H1 (cell line): ENCODE results near the gene IRF5. TPM values are rescaled to one million over a fixed set of nuclear protein-coding genes. Genes with fewer than 3 reads are reported as not detected.

Source experiments
- CTCF ChIA-PET: fragments of 300-600 bp; sonication (Branson Sonifier 250); formaldehyde crosslinking; loops from one replicate; lab custom pipeline; 2021; ENCODE audit not compliant: partially characterized antibody; lab: Charles Lee
- POLR2A ChIA-PET: fragments of 300-600 bp; sonication (Branson Sonifier 250); formaldehyde crosslinking; loops from one replicate; lab custom pipeline; 2021; ENCODE audit warnings: inconsistent platforms; ENCODE audit not compliant: partially characterized antibody; lab: Charles Lee
- DNase-seq, 2 experiments: peaks; one replicate each; pipeline versions ENCODE4 v3.0.0 to v3.0.0-alpha.2; 2010 to 2022; ENCODE audit warnings: low spot score in 2 of 2, low read depth in 1 of 2, mixed read lengths in 1 of 2
- FAIRE-seq: peaks from 2 replicates; lab custom pipeline; 2011; peaks lifted over from hg19 to GRCh38; lab: Jason Lieb, UNC
- H2AFZ ChIP-seq: 2 replicates; pipeline ENCODE4 v1.8.1; 2012; ENCODE audit warnings: low read length, inconsistent platforms
- H2AK5ac ChIP-seq: 2 replicates; pipeline ENCODE4 v1.6.1; 2013; ENCODE audit warnings: low read depth, low read length
- H2BK120ac ChIP-seq: replicated peaks from 2 replicates; pipeline ENCODE3; 2013; ENCODE audit warnings: low read depth, low read length, inconsistent platforms
- H2BK12ac ChIP-seq: 2 replicates; pipeline ENCODE4 v1.6.1; 2013; ENCODE audit warnings: low read depth, low read length
- H2BK15ac ChIP-seq: 2 replicates; pipeline ENCODE4 v1.6.1; 2013; ENCODE audit warnings: low read length
- H2BK20ac ChIP-seq: 2 replicates; pipeline ENCODE4 v1.6.1; 2013; ENCODE audit warnings: low read length
- H2BK5ac ChIP-seq: 2 replicates; pipeline ENCODE4 v1.6.1; 2013; ENCODE audit warnings: low read depth, low read length
- H3K14ac ChIP-seq: 2 replicates; pipeline ENCODE4 v1.6.1; 2013; ENCODE audit warnings: inconsistent platforms; ENCODE audit not compliant: insufficient read length
- H3K18ac ChIP-seq: 2 replicates; pipeline ENCODE4 v1.6.1; 2013; ENCODE audit warnings: low read length; ENCODE audit errors: extremely low read depth
- H3K23ac ChIP-seq: 2 replicates; pipeline ENCODE4 v1.6.1; 2013; ENCODE audit warnings: inconsistent platforms; ENCODE audit not compliant: insufficient read length
- H3K23me2 ChIP-seq: 2 replicates; pipeline ENCODE4 v1.6.1; 2013; ENCODE audit warnings: low read depth, low read length
- H3K27ac ChIP-seq: 2 replicates; pipeline ENCODE4 v1.6.1; 2011; ENCODE audit warnings: low read depth, low read length, inconsistent platforms
- H3K27me3 ChIP-seq, 4 experiments: replicated peaks in 1 of 4; 1 replicate in 1 of 4; 2 replicates in 3 of 4; pipeline versions ENCODE4 v1.6.1 to v1.8.1; 2011 to 2013; ENCODE audit warnings: low read length in 3 of 4, mild to moderate bottlenecking in 3 of 4, inconsistent platforms in 2 of 4, mixed read lengths in 2 of 4, moderate library complexity in 1 of 4; ENCODE audit not compliant: control insufficient read depth in 3 of 4, insufficient read depth in 3 of 4; ENCODE audit errors: extremely low read depth in 1 of 4
- H3K36me3 ChIP-seq, 4 experiments: 2 replicates each; pipeline versions ENCODE4 v1.6.1 to v1.8.1; 2011 to 2013; ENCODE audit warnings: mild to moderate bottlenecking in 4 of 4, low read length in 3 of 4, moderate library complexity in 2 of 4, control low read depth in 1 of 4, inconsistent platforms in 1 of 4; ENCODE audit not compliant: insufficient read depth in 4 of 4, control insufficient read depth in 2 of 4
- H3K4ac ChIP-seq: replicated peaks from 2 replicates; pipeline ENCODE3; 2013; ENCODE audit warnings: low read length, low read depth, mixed read lengths, inconsistent platforms; ENCODE audit not compliant: insufficient read length
- H3K4me1 ChIP-seq, 4 experiments: replicated peaks in 1 of 4; 1 replicate in 1 of 4; 2 replicates in 3 of 4; pipeline versions ENCODE4 v1.6.1 to v1.8.1; 2011 to 2013; ENCODE audit warnings: low read length in 3 of 4, inconsistent platforms in 2 of 4, mixed read lengths in 1 of 4; ENCODE audit not compliant: insufficient read depth in 4 of 4, control insufficient read depth in 3 of 4
- H3K4me2 ChIP-seq, 2 experiments: 2 replicates each; pipeline versions ENCODE4 v1.6.1 to v1.8.1; 2011 to 2013; ENCODE audit warnings: low read depth in 2 of 2, low read length in 2 of 2, control low read depth in 1 of 2, inconsistent platforms in 1 of 2, mild to moderate bottlenecking in 1 of 2; ENCODE audit not compliant: insufficient read depth in 1 of 2
- H3K4me3 ChIP-seq, 4 experiments: fragments of 200-600, 300-600 bp in 1 of 4; sonication (generic), shearing (Covaris generic), sonication (Bioruptor Twin) in 1 of 4; 2 replicates each; pipeline versions ENCODE4 v1.5.1 to v1.8.1; 2011 to 2016; ENCODE audit warnings: low read length in 4 of 4, low read depth in 3 of 4, control low read depth in 2 of 4, inconsistent platforms in 2 of 4, mild to moderate bottlenecking in 2 of 4, mixed read lengths in 1 of 4, moderate library complexity in 1 of 4; ENCODE audit not compliant: insufficient read depth in 2 of 4; ENCODE audit errors: extremely low read depth in 1 of 4
- H3K56ac ChIP-seq: replicated peaks from 2 replicates; pipeline ENCODE3; 2013; ENCODE audit warnings: low read depth, mild to moderate bottlenecking, mixed read lengths, low read length, inconsistent platforms; ENCODE audit not compliant: insufficient read length
- H3K79me1 ChIP-seq: 2 replicates; pipeline ENCODE4 v1.6.1; 2013; ENCODE audit warnings: low read depth, low read length, control low read depth
- H3K79me2 ChIP-seq, 2 experiments: 2 replicates each; pipeline versions ENCODE4 v1.6.1 to v1.8.1; 2012 to 2013; ENCODE audit warnings: low read length in 2 of 2, mild to moderate bottlenecking in 2 of 2, inconsistent platforms in 1 of 2; ENCODE audit not compliant: insufficient read depth in 2 of 2, control insufficient read depth in 1 of 2
- H3K9ac ChIP-seq, 4 experiments: replicated peaks in 1 of 4; 1 replicate in 1 of 4; 2 replicates in 3 of 4; pipeline versions ENCODE4 v1.6.1 to v1.8.1; 2011 to 2013; ENCODE audit warnings: low read depth in 3 of 4, low read length in 3 of 4, control low read depth in 2 of 4, mild to moderate bottlenecking in 2 of 4, moderate library complexity in 2 of 4, inconsistent platforms in 1 of 4; ENCODE audit errors: extremely low read depth in 1 of 4
- H3K9me3 ChIP-seq, 2 experiments: 2 replicates each; pipeline versions ENCODE4 v1.6.1 to v1.8.1; 2012 to 2013; ENCODE audit warnings: mild to moderate bottlenecking in 2 of 2, moderate library complexity in 2 of 2, control low read depth in 1 of 2, inconsistent platforms in 1 of 2, low read depth in 1 of 2, low read length in 1 of 2, mixed read lengths in 1 of 2; ENCODE audit not compliant: insufficient read depth in 2 of 2
- H4K20me1 ChIP-seq, 2 experiments: replicated peaks in 1 of 2; 2 replicates each; pipeline versions ENCODE3 to v1.8.1; 2011 to 2013; ENCODE audit warnings: inconsistent platforms in 2 of 2, low read length in 2 of 2, mild to moderate bottlenecking in 1 of 2; ENCODE audit not compliant: insufficient read depth in 2 of 2, control insufficient read depth in 1 of 2
- H4K5ac ChIP-seq: 2 replicates; pipeline ENCODE4 v1.6.1; 2013; ENCODE audit warnings: low read length, low read depth, mixed read lengths, inconsistent platforms; ENCODE audit not compliant: insufficient read length
- H4K8ac ChIP-seq: 2 replicates; pipeline ENCODE4 v1.8.0; 2013; ENCODE audit warnings: mild to moderate bottlenecking, moderate library complexity, low read length, inconsistent platforms; ENCODE audit not compliant: insufficient read depth; ENCODE audit errors: extremely low read depth
- H4K91ac ChIP-seq: replicated peaks from 2 replicates; pipeline ENCODE3; 2013; ENCODE audit warnings: low read length, mixed read lengths, inconsistent platforms; ENCODE audit not compliant: insufficient read length
- ATF3 ChIP-seq: IDR thresholded peaks from 2 replicates; pipeline ENCODE4 v1.6.1; 2011; ENCODE audit warnings: low read depth, mild to moderate bottlenecking, low read length; ENCODE audit not compliant: insufficient read depth
- CTBP2 ChIP-seq: IDR thresholded peaks from 2 replicates; pipeline ENCODE4 v1.7.0; 2011; ENCODE audit warnings: borderline replicate concordance, mild to moderate bottlenecking, moderate library complexity, mixed read lengths, low read length; ENCODE audit not compliant: insufficient read depth, insufficient read length
- HDAC2 ChIP-seq, 2 experiments: fragments of 300-600 bp in 1 of 2; sonication (generic) in 1 of 2; IDR thresholded peaks; 2 replicates each; pipeline ENCODE4 v1.6.1; 2011 to 2012; ENCODE audit warnings: low read depth in 2 of 2, low read length in 2 of 2, mild to moderate bottlenecking in 2 of 2, moderate library complexity in 2 of 2, borderline replicate concordance in 1 of 2, inconsistent platforms in 1 of 2
- MAFK ChIP-seq: IDR thresholded peaks from 2 replicates; pipeline ENCODE4 v1.6.1; 2012; ENCODE audit warnings: low read depth, mild to moderate bottlenecking, improper control_type of control experiment, low read length
- RXRA ChIP-seq: IDR thresholded peaks from 2 replicates; pipeline ENCODE4 v1.6.1; 2011; ENCODE audit warnings: low read depth, mild to moderate bottlenecking, low read length, moderate library complexity; ENCODE audit not compliant: insufficient read depth
- polyA plus RNA-seq, 7 experiments: library from polyadenylated mRNA; depleted of rRNA in 3 of 7; stranded (reverse) in 5 of 7; unstranded in 2 of 7; fragments of >200 nt in 5 of 7; fragments of 200-250 nt in 2 of 7; gene quantifications; 1 replicate in 5 of 7; 2 replicates in 1 of 7; 4 replicates in 1 of 7; pipeline versions ENCODE4 v1.2.1 to v1.2.3, GENCODE V29; 2011 to 2013; ENCODE audit warnings: missing spikeins in 2 of 7, mixed read lengths in 2 of 7
- total RNA-seq: library from RNA; stranded (reverse); fragmentation: NEBNext Ultra II Directional; extraction: Animal tissue kit (Norgen Biotek cat#: 25700); gene quantifications from 2 replicates; pipeline ENCODE4 v1.2.1, GENCODE V29; 2021
- TF ChIP-seq, protein P1 (sequence below): IDR thresholded peaks from 2 replicates; pipeline ENCODE4 v1.6.1; 2011; ENCODE audit warnings: low read length, improper control_type of control experiment

Gene IRF5
- total and polyA plus RNA-seq, 2 of the 8 experiments (the other 6 are each of a cell fraction or from before 2014, with no cell fraction given): 0.28 to 1.1 TPM

GRCh38 chr7:128985660-128986059 lies 47.9 kb downstream of the IRF5 start:
- H3K4me2 ChIP-seq: no peak overlapping the region
- TF ChIP-seq ATF3: no peak
- TF ChIP-seq, protein P1, sequence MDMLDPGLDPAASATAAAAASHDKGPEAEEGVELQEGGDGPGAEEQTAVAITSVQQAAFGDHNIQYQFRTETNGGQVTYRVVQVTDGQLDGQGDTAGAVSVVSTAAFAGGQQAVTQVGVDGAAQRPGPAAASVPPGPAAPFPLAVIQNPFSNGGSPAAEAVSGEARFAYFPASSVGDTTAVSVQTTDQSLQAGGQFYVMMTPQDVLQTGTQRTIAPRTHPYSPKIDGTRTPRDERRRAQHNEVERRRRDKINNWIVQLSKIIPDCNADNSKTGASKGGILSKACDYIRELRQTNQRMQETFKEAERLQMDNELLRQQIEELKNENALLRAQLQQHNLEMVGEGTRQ: no peak
- no peak for TF ChIP-seq RXRA
- no peak for TF ChIP-seq CTBP2
- no peak for TF ChIP-seq MAFK
- no peak for TF ChIP-seq HDAC2 (IDR thresholded peaks at IDR 0.05; ENCODE audit: borderline replicate concordance in 1 of 2, low read depth in 2 of 2, low read length in 2 of 2)
- TF ChIP-seq, all 59 proteins: peak for 0
- Histone ChIP-seq H4K91ac (no peak overlapping the region), H2BK20ac (no peak overlapping the region), H2AFZ (no peak overlapping the region), H3K79me2 (no peaks in the 10 kb centered on the region), H4K8ac (no peak overlapping the region), H2AK5ac (no peak overlapping the region; the same call in 1 of the 2 replicates), H3K23me2 (no peaks in the 10 kb centered on the region), H3K14ac (no peak overlapping the region), H3K4ac (no peak overlapping the region), H2BK12ac (no peak overlapping the region), H4K20me1 (no peaks in the 10 kb centered on the region), H3K4me1 (peaks cover 0 to 3% (median 1%) of the 10 kb centered on the region in 4 experiments; a peak in 2 of 7 replicates), H3K4me3 (no peak overlapping the region), H2BK120ac (no peak overlapping the region), H3K27ac (no peak overlapping the region), H4K5ac (no peak overlapping the region), H3K9ac (no peak overlapping the region), H3K18ac (no peak overlapping the region), H3K9me3 (no peaks in the 10 kb centered on the region), H3K56ac (no peak overlapping the region), H2BK5ac (no peak overlapping the region), H3K79me1 (no peaks in the 10 kb centered on the region), H3K36me3 (peaks cover 8 to 83% (median 30%) of the 10 kb centered on the region in 4 experiments), H3K27me3 (no peaks in the 10 kb centered on the region), H3K23ac (no peak overlapping the region), H2BK15ac (no peak overlapping the region)
- no peak for FAIRE-seq
- ChIA-PET CTCF (interaction anchor here (1.0 to 1.7 kb wide), 2 partner anchors 9 to 106 kb away, joined by 3 to 9 read pairs; no protein-coding TSS in a partner anchor), POLR2A (interaction anchor here (0.6 kb wide), 1 partner anchor 83 kb away, joined by 5 read pairs; no protein-coding TSS in a partner anchor)
- DNase-seq: no peak
